K562 (cell line): ENCODE data around the gene SEH1L. TPM values are rescaled to one million over a fixed set of nuclear protein-coding genes. Genes with fewer than 3 reads are reported as not detected.

Source experiments
- HDAC6 ChIP-seq: IDR thresholded peaks from 2 replicates; pipeline ENCODE4 v1.6.1; 2012; ENCODE audit warnings: low read depth, mild to moderate bottlenecking, control low read depth, inconsistent platforms, low read length, moderate library complexity
- HMG20B ChIP-seq: fragments of 250-450 bp; sonication (Bioruptor Pico); IDR thresholded peaks from 2 replicates; pipeline ENCODE4 v1.5.0; 2021; ENCODE audit warnings: mild to moderate bottlenecking
- KLF10 ChIP-seq: fragments of 250-450 bp; sonication (Bioruptor Pico); IDR thresholded peaks from 2 replicates; pipeline ENCODE4 v1.6.1; 2021; ENCODE audit warnings: matching md5 sums
- MECOM ChIP-seq: fragments of 250-450 bp; sonication (Bioruptor Pico); IDR thresholded peaks from 2 replicates; pipeline ENCODE4 v1.8.0; 2022; ENCODE audit warnings: inconsistent platforms
- MNT ChIP-seq, 2 experiments: fragments of 450-650 bp; conservative IDR thresholded peaks; 2 replicates each; pipeline ENCODE4 v1.6.1; 2017; ENCODE audit warnings: mild to moderate bottlenecking in 2 of 2, moderate library complexity in 2 of 2
- REST ChIP-seq, 2 experiments: fragments of 450-650 bp; formaldehyde crosslinking in 1 of 2; IDR thresholded peaks; 2 replicates each; pipeline versions ENCODE4 v1.4.0 to v1.6.1; 2014 to 2020; ENCODE audit warnings: mild to moderate bottlenecking in 2 of 2, borderline replicate concordance in 1 of 2, low read depth in 1 of 2
- SIN3B ChIP-seq: fragments of 450-650 bp; IDR thresholded peaks from 2 replicates; pipeline ENCODE4 v1.6.1; 2017; ENCODE audit warnings: low read depth, mild to moderate bottlenecking, moderate library complexity
- SP2 ChIP-seq: IDR thresholded peaks from 2 replicates; pipeline ENCODE4 v1.6.1; 2011; ENCODE audit warnings: mild to moderate bottlenecking, low read depth, low read length, moderate library complexity; ENCODE audit not compliant: poor library complexity, severe bottlenecking; ENCODE audit errors: extremely low read depth
- USF2 ChIP-seq: sonication (generic); formaldehyde crosslinking; IDR thresholded peaks from 2 replicates; pipeline ENCODE4 v1.5.0; 2020; ENCODE audit warnings: missing genetic modification reagents
- ZBTB2 ChIP-seq: fragments of 450-650 bp; IDR thresholded peaks from 2 replicates; pipeline ENCODE4 v1.6.1; 2016; ENCODE audit warnings: antibody characterized with exemption
- ZNF395 ChIP-seq: fragments of 200-800 bp; sonication (Bioruptor generic); IDR thresholded peaks from 2 replicates; pipeline ENCODE4 v1.6.1; 2017; ENCODE audit warnings: missing genetic modification characterization, missing compliant biosample characterization
- ZNF696 ChIP-seq: fragments of 250-450 bp; sonication (Bioruptor Pico); conservative IDR thresholded peaks from 2 replicates; pipeline ENCODE4 v1.4.0; 2020; ENCODE audit warnings: mild to moderate bottlenecking, moderate library complexity
- polyA plus RNA-seq, 8 experiments: library from polyadenylated mRNA; depleted of rRNA in 4 of 8; stranded (reverse) in 5 of 8; unstranded in 3 of 8; fragments of >200 nt; fragmentation: Nextera tagmentation in 2 of 8; fragmentation: Illumina TruSeq in 1 of 8; extraction: Ambion mirVana in 2 of 8; extraction: Trizol in 1 of 8; gene quantifications; 2 replicates each; pipeline versions ENCODE4 v1.2.1 to v1.2.3, GENCODE V29; 2011 to 2014; ENCODE audit warnings: inconsistent platforms in 1 of 8, missing spikeins in 1 of 8
- total RNA-seq, 7 experiments: library from RNA; depleted of rRNA in 6 of 7; stranded (reverse); fragments of >200 nt in 6 of 7; fragmentation: Illumina TruSeq in 2 of 7; extraction: Trizol in 2 of 7; gene quantifications; 2 replicates each; pipeline versions ENCODE4 v1.2.1 to v1.2.3, GENCODE V29; 2011 to 2021; ENCODE audit warnings: low replicate concordance in 1 of 7

SEH1L gene
- total and polyA plus RNA-seq, 9 of the 15 experiments (the other 6 are each of a cell fraction or from before 2014, with no cell fraction given) = 62.2 to 180 (median 108) TPM

GRCh38 chr18:12990967-12991820 lies 43.4 kb downstream of the SEH1L start, which contains the start of gene CEP192 (continued):
- TF ChIP-seq ZBTB2 (peak; percentile 87; the same call in 1 of the 2 replicates), KLF10 (no peak), USF2 (CRISPR knock-in tag) (peak; percentile 69), SIN3B (0 out of 2 replicates have a peak, but pooled peaks have one; percentile 12), HDAC6 (no peak), MNT (conservative IDR thresholded peaks at IDR 0.05) (peak; percentile 75 to 80), HMG20B (CRISPR knock-in tag) (no peak), ZNF696 (CRISPR knock-in tag) (no peak), MECOM (CRISPR knock-in tag) (no peak; the same call in none of the 2 replicates), REST (IDR thresholded peaks at IDR 0.05; ENCODE audit: borderline replicate concordance) (0 out of 2 replicates have a peak, but pooled peaks have one; percentile 14), REST (CRISPR knock-in tag; IDR thresholded peaks at IDR 0.05; ENCODE audit: low read depth) (no peak; the same call in 1 of the 2 replicates), ZNF395 (CRISPR knock-in tag) (peak; percentile 64; the same call in 1 of the 2 replicates), SP2 (peak; percentile 60)
